ENCODE data around the gene TREH.

TREH gene

GRCh38 chr11:118663902-118664301, 15.5 kb downstream of the TREH start:
- no peak for DNase-seq (ENCODE audit: low read depth in 2 of 2)

- no peak for DNase-seq (ENCODE audit: low read depth in 2 of 2)
Measured at GRCh38 chr11:118663381-118663780, 16.1 kb downstream of the TREH start.

- DNase-seq (ENCODE audit: low read depth in 2 of 2) = no peak
Measured at GRCh38 chr11:118662401-118663271, 16.8 kb downstream of the TREH start.

DNA sequence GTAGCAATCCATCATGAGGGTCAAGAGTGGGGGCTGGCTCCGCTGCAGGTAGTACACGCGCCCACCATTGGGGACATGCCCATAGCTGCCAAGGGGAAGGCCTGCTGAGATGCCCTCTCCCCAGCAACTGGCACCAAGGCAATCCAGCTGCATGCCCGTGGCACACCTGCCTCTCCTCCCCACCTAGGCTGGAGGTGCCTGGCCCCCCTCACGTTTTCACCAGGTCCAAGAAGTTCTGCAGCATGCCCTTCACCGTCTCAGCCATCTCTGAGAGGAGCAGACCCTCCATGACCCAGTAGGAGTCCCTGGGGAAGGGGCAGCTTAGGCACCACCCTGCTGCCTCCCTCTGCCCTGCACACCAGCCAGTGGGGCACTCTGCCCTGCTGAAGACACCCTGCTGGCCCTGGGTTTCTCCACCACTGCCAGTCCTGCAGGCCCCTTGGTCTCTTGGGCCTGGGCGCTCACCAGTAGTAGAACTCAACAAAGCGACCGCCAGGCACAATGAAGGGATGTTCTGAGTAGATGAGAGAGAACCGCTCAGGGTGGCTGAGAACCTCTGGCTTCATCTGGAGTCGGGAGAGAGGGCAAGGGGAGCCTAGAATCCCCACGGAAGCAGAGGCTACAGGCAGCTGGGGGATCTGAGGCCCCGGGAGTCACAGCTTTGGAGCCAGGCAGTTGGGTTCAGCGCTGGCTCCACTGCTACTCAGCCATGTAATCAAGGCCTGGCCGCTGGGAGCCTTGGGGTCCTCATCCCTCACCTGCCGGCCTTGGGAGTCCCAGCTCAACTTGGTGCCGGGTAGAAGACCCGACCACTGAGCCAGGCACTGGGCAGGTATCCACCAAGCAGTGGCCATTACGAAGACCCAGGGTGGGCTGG, 17.8 kb downstream of the TREH start:
- DNase-seq (ENCODE audit: low read depth in 2 of 2) = no peak

GRCh38 chr11:118660681-118661424, 18.6 kb downstream of the TREH start:
- DNase-seq (ENCODE audit: low read depth in 2 of 2) = no peak

GRCh38 chr11:118659953-118660680, 19.3 kb downstream of the TREH start:
- DNase-seq (ENCODE audit: low read depth in 2 of 2) = no peak

GRCh38 chr11:118659314-118659952, 20.0 kb downstream of the TREH start:
- peak; percentile 66 to 88 for DNase-seq (ENCODE audit: low read depth in 2 of 2)

- DNase-seq (ENCODE audit: low read depth in 2 of 2) = no peak
Measured at GRCh38 chr11:118658429-118659313, 20.8 kb downstream of the TREH start.

DNA sequence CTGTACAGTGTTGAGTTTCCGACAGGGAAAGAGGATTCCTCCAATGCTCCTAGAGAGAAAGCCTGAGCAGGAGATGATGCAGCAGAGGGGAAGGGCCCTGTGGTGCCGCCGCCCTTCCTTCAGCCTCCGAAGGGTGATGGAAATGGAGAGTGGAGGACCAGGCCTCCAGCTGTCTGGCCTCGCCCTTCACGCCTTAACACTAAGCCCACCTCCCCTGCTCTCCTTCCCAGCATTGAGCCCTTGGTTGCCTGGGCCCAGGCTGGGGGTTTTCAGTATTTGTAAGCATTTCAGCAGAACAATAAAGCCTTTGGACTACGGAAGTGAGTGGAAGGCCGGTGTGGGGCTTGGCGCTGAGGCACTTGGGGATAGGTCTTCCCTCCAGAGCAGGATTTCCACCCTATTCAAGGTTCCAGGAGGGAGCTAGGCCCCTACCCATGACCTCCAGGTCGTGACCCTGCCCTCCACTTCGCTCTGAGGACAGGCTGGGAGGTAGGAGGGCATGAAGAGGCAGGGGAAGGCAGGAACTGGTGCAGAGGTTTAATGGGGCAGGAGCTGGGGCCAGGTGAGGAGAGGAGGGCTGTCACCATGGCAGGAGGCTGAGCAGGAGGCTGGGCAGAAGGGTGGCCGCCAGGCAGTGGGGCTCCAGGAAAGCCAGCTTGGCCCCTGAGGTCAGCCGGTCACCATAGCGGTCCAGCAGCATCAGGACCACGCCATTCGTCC, 21.6 kb downstream of the TREH start:
- no peak for DNase-seq (ENCODE audit: low read depth in 2 of 2)

- no peak for DNase-seq (ENCODE audit: low read depth in 2 of 2)
Measured at GRCh38 chr11:118657238-118657637, 22.2 kb downstream of the TREH start.

GRCh38 chr11:118656563-118657165, 22.8 kb downstream of the TREH start:
- no peak for DNase-seq (ENCODE audit: low read depth in 2 of 2)

DNA sequence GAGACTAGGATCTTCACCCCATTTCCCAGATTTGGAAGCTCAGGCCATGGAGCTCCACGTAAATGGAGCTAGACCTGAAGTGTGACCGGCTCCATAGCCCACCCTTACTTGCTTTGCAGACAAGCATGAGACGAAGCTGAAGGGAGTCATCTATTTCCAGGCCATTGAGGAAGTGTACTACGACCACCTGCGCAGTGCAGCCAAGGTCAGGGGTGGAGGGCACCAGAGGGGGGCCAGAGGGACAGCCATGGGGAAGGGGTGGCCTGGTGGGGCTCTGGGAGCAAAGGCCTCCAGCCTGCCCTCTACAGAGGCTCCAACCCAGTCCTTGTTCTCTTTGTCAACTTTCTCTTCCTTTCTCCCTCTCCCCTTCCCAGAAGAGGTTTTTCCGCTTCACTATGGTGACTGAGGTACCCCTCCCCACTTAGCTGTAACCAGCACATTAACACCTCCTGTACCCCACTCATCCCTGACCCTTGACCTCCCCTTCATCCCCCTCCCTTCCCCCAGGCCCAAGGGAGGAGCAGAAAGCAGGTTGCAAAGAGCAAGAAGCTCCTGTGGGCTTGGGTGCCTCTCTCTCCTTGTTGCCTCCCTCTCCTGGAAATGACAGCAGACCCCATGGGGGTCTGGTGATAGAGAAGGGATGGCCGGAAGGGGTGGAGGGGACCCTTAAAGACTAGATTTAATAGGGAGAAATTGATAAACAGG, 23.8 kb downstream of the TREH start:
- no peak for DNase-seq (ENCODE audit: low read depth in 2 of 2)

DNA sequence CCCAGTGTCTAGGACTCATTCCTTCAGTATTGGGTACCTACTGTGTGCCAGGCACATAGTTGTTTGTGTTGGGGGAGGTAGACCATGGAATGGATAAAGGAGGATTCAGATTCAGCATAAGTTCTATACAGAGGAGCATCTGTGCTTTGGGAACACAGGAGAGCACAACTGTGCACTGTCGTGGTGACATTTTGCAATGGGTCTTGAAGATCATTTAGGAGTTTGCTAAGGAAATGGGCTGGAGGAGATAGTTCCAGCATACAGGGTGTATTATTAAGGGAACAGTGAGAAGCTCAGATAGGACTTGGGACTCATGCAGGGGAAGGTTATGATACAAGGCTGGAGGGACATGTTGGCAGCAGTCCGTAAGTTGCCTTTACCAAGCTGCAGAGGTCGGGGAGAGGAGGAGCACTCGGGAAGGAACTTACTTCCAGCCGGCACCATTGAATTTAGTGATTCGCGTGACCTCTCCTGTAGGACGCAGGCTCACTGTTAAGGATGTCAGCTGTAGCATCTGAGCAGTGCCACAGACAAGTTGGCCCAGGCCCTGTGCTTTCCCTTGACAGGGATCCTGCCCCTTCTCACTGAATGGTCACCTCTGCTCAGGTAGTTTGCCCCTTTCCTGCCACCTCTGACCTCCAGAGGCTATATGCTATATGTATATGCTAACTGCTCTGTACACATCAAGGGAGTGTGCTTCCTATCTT, 25.6 kb downstream of the TREH start:
- no peak for DNase-seq (ENCODE audit: low read depth in 2 of 2)

DNA sequence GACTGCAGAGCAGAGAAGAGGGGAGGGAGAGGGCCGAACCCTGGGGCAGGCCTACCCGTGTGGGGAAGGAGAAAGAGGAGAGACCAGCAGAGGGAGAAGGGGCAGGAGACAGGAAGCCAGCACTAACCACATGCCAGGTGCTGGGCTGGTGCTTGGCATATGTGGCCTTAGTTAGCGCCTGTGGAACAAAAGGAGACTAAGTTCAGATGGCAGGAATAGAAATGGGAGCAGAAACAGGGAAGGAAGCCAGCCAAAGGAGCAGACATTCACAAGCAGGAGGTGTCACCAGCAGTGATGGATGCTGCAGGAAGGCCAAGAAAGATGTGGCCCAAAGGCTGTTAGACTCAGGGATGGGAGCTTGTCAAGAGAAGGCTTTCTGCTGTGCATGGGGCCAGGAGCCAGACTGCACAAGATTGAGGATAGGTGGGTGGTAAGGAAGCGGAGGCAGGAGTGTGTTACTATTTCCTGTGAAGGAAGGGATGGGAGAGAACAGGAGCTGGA, 26.7 kb downstream of the TREH start:
- no peak for DNase-seq (ENCODE audit: low read depth in 2 of 2)

DNA sequence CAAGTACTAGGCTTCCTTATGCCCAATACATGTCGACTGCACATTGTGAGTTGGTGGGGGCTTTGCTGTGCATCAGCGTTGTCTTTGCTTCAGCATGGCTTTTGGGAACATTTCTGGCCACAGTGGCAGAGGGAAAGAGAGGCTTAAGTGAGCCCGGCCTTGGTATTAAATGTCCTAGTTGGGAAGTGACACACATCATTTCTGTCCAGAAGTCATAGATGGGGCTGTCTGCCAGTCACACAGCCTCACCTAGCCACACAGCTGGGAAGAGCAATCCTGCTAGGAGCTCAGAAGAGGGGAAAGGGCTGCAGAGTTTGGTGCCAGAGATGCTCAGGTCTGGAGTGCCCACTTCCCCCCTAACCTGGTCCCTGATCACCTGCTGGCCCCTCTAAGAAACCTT, 27.6 kb downstream of the TREH start:
- no peak for DNase-seq (ENCODE audit: low read depth in 2 of 2)

DNA sequence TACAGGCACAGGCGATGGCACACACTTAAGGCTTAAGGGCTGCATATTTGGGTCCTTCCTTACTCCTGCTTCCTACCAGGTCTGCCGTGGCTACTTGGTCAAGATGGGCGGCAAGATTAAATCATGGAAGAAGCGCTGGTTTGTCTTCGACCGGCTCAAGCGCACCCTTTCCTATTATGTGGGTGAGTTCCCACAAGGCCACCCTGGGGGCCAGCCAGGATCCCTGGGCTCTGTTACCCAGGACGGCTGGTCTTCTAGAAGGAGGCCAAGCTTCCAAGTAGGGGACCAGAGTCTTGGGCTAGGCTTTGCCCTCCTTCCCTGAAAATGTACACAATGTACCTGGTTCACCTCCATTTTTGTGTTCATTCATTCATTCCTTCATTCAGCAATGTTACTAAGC, 29.1 kb downstream of the TREH start:
- no peak for DNase-seq (ENCODE audit: low read depth in 2 of 2)

GRCh38 chr11:118649941-118650340, 29.5 kb downstream of the TREH start:
- no peak for DNase-seq (ENCODE audit: low read depth in 2 of 2)
